ENCODE measurements around the gene TMEM163.

- TF ChIP-seq, protein P1, sequence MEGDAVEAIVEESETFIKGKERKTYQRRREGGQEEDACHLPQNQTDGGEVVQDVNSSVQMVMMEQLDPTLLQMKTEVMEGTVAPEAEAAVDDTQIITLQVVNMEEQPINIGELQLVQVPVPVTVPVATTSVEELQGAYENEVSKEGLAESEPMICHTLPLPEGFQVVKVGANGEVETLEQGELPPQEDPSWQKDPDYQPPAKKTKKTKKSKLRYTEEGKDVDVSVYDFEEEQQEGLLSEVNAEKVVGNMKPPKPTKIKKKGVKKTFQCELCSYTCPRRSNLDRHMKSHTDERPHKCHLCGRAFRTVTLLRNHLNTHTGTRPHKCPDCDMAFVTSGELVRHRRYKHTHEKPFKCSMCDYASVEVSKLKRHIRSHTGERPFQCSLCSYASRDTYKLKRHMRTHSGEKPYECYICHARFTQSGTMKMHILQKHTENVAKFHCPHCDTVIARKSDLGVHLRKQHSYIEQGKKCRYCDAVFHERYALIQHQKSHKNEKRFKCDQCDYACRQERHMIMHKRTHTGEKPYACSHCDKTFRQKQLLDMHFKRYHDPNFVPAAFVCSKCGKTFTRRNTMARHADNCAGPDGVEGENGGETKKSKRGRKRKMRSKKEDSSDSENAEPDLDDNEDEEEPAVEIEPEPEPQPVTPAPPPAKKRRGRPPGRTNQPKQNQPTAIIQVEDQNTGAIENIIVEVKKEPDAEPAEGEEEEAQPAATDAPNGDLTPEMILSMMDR (IDR thresholded peaks at IDR 0.05): no peak
- TF ChIP-seq POLR2A (IDR thresholded peaks at IDR 0.05): no peak
Measured at GRCh38 chr2:134532537-134532936, 186.3 kb downstream of the TMEM163 start.
